Mesodermal cell (in vitro differentiated cells): ENCODE data around the gene PEAK1.

Experiments
- H3K27ac ChIP-seq: 2 replicates; pipeline ENCODE4 v1.7.0; 2013; ENCODE audit warnings: mild to moderate bottlenecking, low read depth, low read length, moderate library complexity; ENCODE audit not compliant: severe bottlenecking
- H3K36me3 ChIP-seq: 2 replicates; pipeline ENCODE4 v1.7.1; 2013; ENCODE audit warnings: mild to moderate bottlenecking, low read length, moderate library complexity; ENCODE audit not compliant: control insufficient read depth, insufficient read depth
- H3K4me1 ChIP-seq: one replicate; pipeline ENCODE4 v1.7.1; 2013; ENCODE audit warnings: mild to moderate bottlenecking, low read length; ENCODE audit not compliant: insufficient read depth, control insufficient read depth, poor library complexity, severe bottlenecking
- H3K4me3 ChIP-seq: 2 replicates; pipeline ENCODE4 v1.7.0; 2013; ENCODE audit warnings: low read length, control low read depth, mild to moderate bottlenecking; ENCODE audit not compliant: insufficient read depth, poor library complexity, severe bottlenecking; ENCODE audit errors: extremely low read depth
- H3K9me3 ChIP-seq: 2 replicates; pipeline ENCODE4 v1.7.1; 2013; ENCODE audit warnings: mild to moderate bottlenecking, low read length, moderate library complexity; ENCODE audit not compliant: control insufficient read depth
- WGBS, 2 experiments: methylation state at CpG; one replicate each; pipeline ENCODE4 v1.1.5; 2013; ENCODE audit warnings: missing lambda C conversion rate in 2 of 2; ENCODE audit not compliant: insufficient coverage in 2 of 2; 5-methylcytosine and 5-hydroxymethylcytosine counted together

The PEAK1 gene

GRCh38 chr15:77336006-77336405, 83.9 kb downstream of the PEAK1 start:
- Histone ChIP-seq H3K36me3 (no peaks in the 10 kb centered on the region), H3K27ac (no peak overlapping the region), H3K4me3 (no peak overlapping the region), H3K9me3 (no peaks in the 10 kb centered on the region), H3K4me1 (no peaks in the 10 kb centered on the region)
- WGBS, 2 experiments: 88% methylated on average over 1 of the region's 2 CpGs; no CpG with 5 or more reads in 1 of the 2 experiments

GRCh38 chr15:77335298-77335697, 84.6 kb downstream of the PEAK1 start:
- no peak overlapping the region for H3K4me3 ChIP-seq
- H3K4me1 ChIP-seq: no peaks in the 10 kb centered on the region
- no peaks in the 10 kb centered on the region for H3K9me3 ChIP-seq
- no peak overlapping the region for H3K27ac ChIP-seq
- no peaks in the 10 kb centered on the region for H3K36me3 ChIP-seq
- WGBS, 2 experiments: 96 to 98% methylated on average over 3 to 4 of the region's 4 CpGs

- no peak overlapping the region for H3K27ac ChIP-seq
- H3K36me3 ChIP-seq: no peaks in the 10 kb centered on the region
- peaks cover 6% of the 10 kb centered on the region for H3K4me1 ChIP-seq
- no peaks in the 10 kb centered on the region for H3K9me3 ChIP-seq
- no peak overlapping the region for H3K4me3 ChIP-seq
- WGBS, 2 experiments: no CpG with 5 or more reads among the region's 2 CpGs
These were observed 86.7 kb downstream of the PEAK1 start for GRCh38 chr15:77333166-77333565.

- Histone ChIP-seq H3K9me3 (no peaks in the 10 kb centered on the region), H3K36me3 (no peaks in the 10 kb centered on the region), H3K27ac (no peak overlapping the region), H3K4me3 (no peak overlapping the region), H3K4me1 (peaks cover 6% of the 10 kb centered on the region)
- no CpG with 5 or more reads among the region's 1 CpG for WGBS, 2 experiments
These were observed 90.7 kb downstream of the PEAK1 start for GRCh38 chr15:77329202-77329601.

- Histone ChIP-seq H3K9me3 (no peaks in the 10 kb centered on the region), H3K4me3 (no peak overlapping the region), H3K4me1 (peaks cover 6% of the 10 kb centered on the region), H3K27ac (no peak overlapping the region), H3K36me3 (no peaks in the 10 kb centered on the region)
- 67 to 100% methylated on average over 1 of the region's 3 CpGs for WGBS, 2 experiments
These were observed 91.9 kb downstream of the PEAK1 start for GRCh38 chr15:77327844-77328529.

GRCh38 chr15:77327168-77327567, 92.7 kb downstream of the PEAK1 start:
- Histone ChIP-seq H3K27ac (no peak overlapping the region), H3K4me1 (peaks cover 6% of the 10 kb centered on the region), H3K4me3 (no peak overlapping the region), H3K9me3 (no peaks in the 10 kb centered on the region), H3K36me3 (no peaks in the 10 kb centered on the region)
- no CpG with 5 or more reads among the region's 2 CpGs for WGBS, 2 experiments

- 84 to 85% methylated on average over 2 of the region's 2 CpGs for WGBS, 2 experiments
- Histone ChIP-seq H3K4me1 (peaks cover 6% of the 10 kb centered on the region), H3K9me3 (no peaks in the 10 kb centered on the region), H3K36me3 (no peaks in the 10 kb centered on the region), H3K4me3 (no peak overlapping the region), H3K27ac (no peak overlapping the region)
These were observed 93.5 kb downstream of the PEAK1 start for GRCh38 chr15:77326366-77326765.

GRCh38 chr15:77312523-77312922, 107.4 kb downstream of the PEAK1 start:
- peaks cover 11% of the 10 kb centered on the region for H3K4me1 ChIP-seq
- H3K36me3 ChIP-seq: no peaks in the 10 kb centered on the region
- no peaks in the 10 kb centered on the region for H3K9me3 ChIP-seq
- no peak overlapping the region for H3K27ac ChIP-seq
- WGBS, 2 experiments: no CpG with 5 or more reads among the region's 1 CpG
- H3K4me3 ChIP-seq: no peak overlapping the region

GRCh38 chr15:77311618-77312398, 108.1 kb downstream of the PEAK1 start:
- Histone ChIP-seq H3K4me1 (peaks cover 11% of the 10 kb centered on the region), H3K4me3 (no peak overlapping the region), H3K27ac (no peak overlapping the region), H3K9me3 (no peaks in the 10 kb centered on the region), H3K36me3 (no peaks in the 10 kb centered on the region)
- 80 to 90% methylated on average over 2 to 4 of the region's 8 CpGs for WGBS, 2 experiments

GRCh38 chr15:77311020-77311419, 108.9 kb downstream of the PEAK1 start:
- H3K4me3 ChIP-seq: no peak overlapping the region
- peaks cover 11% of the 10 kb centered on the region for H3K4me1 ChIP-seq
- no peaks in the 10 kb centered on the region for H3K9me3 ChIP-seq
- H3K27ac ChIP-seq: no peak overlapping the region
- WGBS, 2 experiments: 80 to 100% methylated on average over 1 to 4 of the region's 4 CpGs
- H3K36me3 ChIP-seq: no peaks in the 10 kb centered on the region

GRCh38 chr15:77309392-77309791, 110.5 kb downstream of the PEAK1 start:
- Histone ChIP-seq H3K36me3 (no peaks in the 10 kb centered on the region), H3K9me3 (no peaks in the 10 kb centered on the region)

More at GRCh38 chr15:77309392-77309791, 110.5 kb downstream of the PEAK1 start:
- Histone ChIP-seq H3K27ac (no peak overlapping the region), H3K4me3 (no peak overlapping the region), H3K4me1 (peaks cover 11% of the 10 kb centered on the region)
